Left ventricle myocardium inferior (tissue), 1 donor: Measurements from ENCODE around the gene PTMS. TPM values are rescaled to one million over a fixed set of nuclear protein-coding genes. Genes with fewer than 3 reads are reported as not detected.

Source experiments
- DNase-seq: peaks from one replicate; pipeline ENCODE4 v3.0.0-alpha.2; 2020
- H3K27ac ChIP-seq: fragments of 200-600 bp; replicated peaks from 2 replicates; pipeline ENCODE4 v1.8.0; 2021
- H3K27me3 ChIP-seq: fragments of 200-600 bp; 2 replicates; pipeline ENCODE4 v1.8.0; 2021; ENCODE audit warnings: low read depth
- H3K36me3 ChIP-seq: fragments of 200-600 bp; 2 replicates; pipeline ENCODE4 v1.8.0; 2021
- H3K4me1 ChIP-seq: fragments of 200-600 bp; 2 replicates; pipeline ENCODE4 v1.8.0; 2021
- H3K4me3 ChIP-seq: fragments of 200-600 bp; 2 replicates; pipeline ENCODE4 v1.8.0; 2021; ENCODE audit warnings: mild to moderate bottlenecking, moderate library complexity
- H3K9me3 ChIP-seq: fragments of 200-600 bp; replicated peaks from 2 replicates; pipeline ENCODE4 v1.8.0; 2021
- CTCF ChIP-seq: fragments of 200-600 bp; IDR thresholded peaks from 2 replicates; pipeline ENCODE4 v1.8.0; 2021; ENCODE audit warnings: antibody characterized with exemption, mild to moderate bottlenecking, borderline replicate concordance
- intact Hi-C: fragments of 100-400 bp; cut with micrococcal nuclease; formaldehyde crosslinking; loops from one replicate; pipeline ENCODE4 v1.11.0; 2022
- total RNA-seq: library from RNA; stranded (reverse); fragmentation: NEBNext Ultra II Directional; extraction: Animal tissue kit (Norgen Biotek cat#: 25700); gene quantifications from one replicate; pipeline ENCODE4 v1.2.1, GENCODE V29; 2021
- donor health status: DM: no; HTN: yes; CAD: no; lungs with severe emphysema.

PTMS gene
- total RNA-seq, 1 donor from 2014 or later = 104 TPM

- no peak for TF ChIP-seq CTCF
- H3K36me3 ChIP-seq = no peaks in the 10 kb centered on the region
- no peak overlapping the region for H3K27ac ChIP-seq
- H3K27me3 ChIP-seq = peaks cover 24% of the 10 kb centered on the region
- no peak for DNase-seq
- peaks cover 18% of the 10 kb centered on the region for H3K4me1 ChIP-seq
- intact Hi-C loops = no loop called here
- H3K9me3 ChIP-seq = no peaks in the 10 kb centered on the region
- H3K4me3 ChIP-seq = no peak overlapping the region
Measured at GRCh38 chr12:6820166-6820565, 54.0 kb downstream of the PTMS start.

Other genes with a start within 250 kb of the PTMS start
- 4,161 TPM for gene GAPDH, start 231.8 kb upstream of the PTMS start, total RNA-seq
- 14.4 TPM for gene IFFO1, start 210.3 kb upstream of the PTMS start, total RNA-seq
- 15.3 TPM for gene NOP2, start 198.1 kb upstream of the PTMS start, total RNA-seq
- 151 TPM for gene CHD4, start 159.0 kb upstream of the PTMS start, total RNA-seq
- gene LPAR5, start 130.4 kb upstream of the PTMS start, total RNA-seq = 7.0 TPM
- gene ACRBP, start 118.9 kb upstream of the PTMS start, total RNA-seq = 1.4 TPM
- gene ING4, start 103.2 kb upstream of the PTMS start, total RNA-seq = 23.2 TPM
- 26.5 TPM for gene ZNF384, start 77.0 kb upstream of the PTMS start, total RNA-seq
- gene PIANP, start 65.5 kb upstream of the PTMS start, total RNA-seq = 0.41 TPM
- gene COPS7A, start 42.3 kb upstream of the PTMS start, total RNA-seq = 73.2 TPM
- 153 TPM for gene MLF2, start 13.2 kb upstream of the PTMS start, total RNA-seq
- not detected for gene LAG3, start 6.2 kb downstream of the PTMS start, total RNA-seq
- 7.4 TPM for gene CD4, start 23.2 kb downstream of the PTMS start, total RNA-seq
- 6.5 TPM for gene GPR162, start 55.5 kb downstream of the PTMS start, total RNA-seq
- gene P3H3, start 62.0 kb downstream of the PTMS start, total RNA-seq = 17.5 TPM
- 7.5 TPM for gene GNB3, start 74.6 kb downstream of the PTMS start, total RNA-seq
- gene CDCA3, start 84.9 kb downstream of the PTMS start, total RNA-seq = 0.55 TPM
- 73.6 TPM for gene USP5, start 85.8 kb downstream of the PTMS start, total RNA-seq
- gene TPI1, start 101.2 kb downstream of the PTMS start, total RNA-seq = 753 TPM
- 3.2 TPM for gene SPSB2, start 106.9 kb downstream of the PTMS start, total RNA-seq
- gene LRRC23, start 138.5 kb downstream of the PTMS start, total RNA-seq = 11.6 TPM
- gene ENO2, start 148.2 kb downstream of the PTMS start, total RNA-seq = 14.8 TPM
- 71.4 TPM for gene ATN1, start 161.6 kb downstream of the PTMS start, total RNA-seq
- gene RNU7-1, start 177.5 kb downstream of the PTMS start, total RNA-seq = not detected
- 227 TPM for gene C12orf57, start 177.7 kb downstream of the PTMS start, total RNA-seq
- gene PTPN6, start 185.0 kb downstream of the PTMS start, total RNA-seq = 6.7 TPM
- 142 TPM for gene PHB2, start 204.3 kb downstream of the PTMS start, total RNA-seq
- gene EMG1, start 204.6 kb downstream of the PTMS start, total RNA-seq = 44.3 TPM